ENCODE data around the gene HOOK1.

Gene HOOK1

DNA sequence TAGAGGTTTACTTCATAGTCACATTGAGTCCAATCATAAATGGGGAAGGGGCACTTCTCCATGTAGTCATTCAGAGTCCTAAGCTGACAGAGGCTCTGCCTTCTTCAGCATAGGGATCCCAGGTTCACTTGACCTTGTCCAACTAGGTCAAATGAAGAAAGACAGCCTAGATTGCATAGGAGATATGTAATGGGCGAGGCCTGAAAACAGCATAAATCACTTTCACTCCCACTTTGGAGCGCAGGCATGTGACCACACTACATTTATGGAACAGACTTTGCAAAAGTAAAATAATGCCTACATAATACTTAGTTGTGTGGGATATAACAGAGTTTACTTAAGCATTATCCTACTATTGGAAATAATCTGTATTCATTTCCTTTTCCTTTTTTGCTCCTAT lies 51.7 kb downstream of the HOOK1 start:
- Histone ChIP-seq H3K36me3 (no peaks in the 10 kb centered on the region), H3K27ac (no peak overlapping the region), H3K4me1 (ENCODE audit: control insufficient read depth in 1 of 2, insufficient read depth in 1 of 2, low read depth in 1 of 2, low read length in 1 of 2) (no peaks in the 10 kb centered on the region), H3K27me3 (no peaks in the 10 kb centered on the region), H3K4me3 (ENCODE audit: low read depth in 1 of 2, low read length in 1 of 2) (no peak overlapping the region), H3K9me3 (no peaks in the 10 kb centered on the region)
- TF ChIP-seq, protein P1, sequence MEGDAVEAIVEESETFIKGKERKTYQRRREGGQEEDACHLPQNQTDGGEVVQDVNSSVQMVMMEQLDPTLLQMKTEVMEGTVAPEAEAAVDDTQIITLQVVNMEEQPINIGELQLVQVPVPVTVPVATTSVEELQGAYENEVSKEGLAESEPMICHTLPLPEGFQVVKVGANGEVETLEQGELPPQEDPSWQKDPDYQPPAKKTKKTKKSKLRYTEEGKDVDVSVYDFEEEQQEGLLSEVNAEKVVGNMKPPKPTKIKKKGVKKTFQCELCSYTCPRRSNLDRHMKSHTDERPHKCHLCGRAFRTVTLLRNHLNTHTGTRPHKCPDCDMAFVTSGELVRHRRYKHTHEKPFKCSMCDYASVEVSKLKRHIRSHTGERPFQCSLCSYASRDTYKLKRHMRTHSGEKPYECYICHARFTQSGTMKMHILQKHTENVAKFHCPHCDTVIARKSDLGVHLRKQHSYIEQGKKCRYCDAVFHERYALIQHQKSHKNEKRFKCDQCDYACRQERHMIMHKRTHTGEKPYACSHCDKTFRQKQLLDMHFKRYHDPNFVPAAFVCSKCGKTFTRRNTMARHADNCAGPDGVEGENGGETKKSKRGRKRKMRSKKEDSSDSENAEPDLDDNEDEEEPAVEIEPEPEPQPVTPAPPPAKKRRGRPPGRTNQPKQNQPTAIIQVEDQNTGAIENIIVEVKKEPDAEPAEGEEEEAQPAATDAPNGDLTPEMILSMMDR (IDR thresholded peaks at IDR 0.05) = no peak

DNA sequence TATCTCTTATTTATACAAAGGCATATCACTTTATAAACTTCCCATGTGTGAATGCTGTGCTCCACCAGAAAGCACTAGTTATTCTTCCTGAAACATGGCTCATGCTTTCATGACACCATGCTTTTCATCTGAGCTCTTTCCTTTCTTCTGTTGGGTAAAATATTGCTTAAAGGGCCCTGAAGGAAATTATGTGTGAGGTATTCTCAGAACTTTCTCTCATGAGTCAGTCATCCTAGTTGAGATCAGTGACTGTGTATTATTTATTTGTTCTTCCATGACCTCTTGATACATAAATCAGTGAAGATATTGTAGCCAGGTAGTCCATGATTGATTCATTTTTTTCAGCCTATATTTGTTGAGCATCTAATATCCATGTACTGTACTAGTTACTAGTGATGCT lies 57.0 kb downstream of the HOOK1 start:
- H3K27ac ChIP-seq = no peak overlapping the region
- TF ChIP-seq, protein P1 (IDR thresholded peaks at IDR 0.05) = no peak
- no peaks in the 10 kb centered on the region for H3K27me3 ChIP-seq
- no peaks in the 10 kb centered on the region for H3K36me3 ChIP-seq
- H3K4me1 ChIP-seq (ENCODE audit: control insufficient read depth in 1 of 2, insufficient read depth in 1 of 2, low read depth in 1 of 2, low read length in 1 of 2) = no peaks in the 10 kb centered on the region
- no peaks in the 10 kb centered on the region for H3K9me3 ChIP-seq
- no peak overlapping the region for H3K4me3 ChIP-seq (ENCODE audit: low read depth in 1 of 2, low read length in 1 of 2)

DNA sequence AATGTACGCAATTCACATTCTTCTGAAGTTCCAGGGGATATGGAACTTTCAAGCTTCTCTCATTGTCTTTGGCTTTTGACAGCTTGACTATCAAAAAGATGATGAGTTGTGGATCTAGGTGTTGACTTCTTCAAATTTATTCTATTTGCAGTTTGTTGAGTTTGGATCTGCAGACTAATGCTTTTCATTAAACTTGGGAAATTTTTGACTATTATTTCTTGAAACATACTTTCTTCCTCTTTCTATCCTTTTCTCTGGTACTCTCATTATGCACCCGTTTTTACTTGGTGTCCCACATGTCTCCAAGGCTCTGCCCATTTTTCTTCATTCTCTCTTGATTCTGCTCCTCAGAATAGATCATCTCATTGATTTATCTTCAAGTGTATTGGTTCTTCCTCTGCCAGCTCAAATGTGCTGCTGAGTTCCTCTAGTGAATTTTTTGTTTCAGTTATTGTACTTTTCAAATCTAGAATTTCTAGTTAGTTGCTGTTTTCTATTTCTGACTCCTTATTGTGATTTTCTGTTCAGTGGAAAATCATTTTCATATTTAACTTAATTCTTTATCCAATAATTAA lies 62.4 kb downstream of the HOOK1 start:
- H3K9me3 ChIP-seq = no peaks in the 10 kb centered on the region

DNA sequence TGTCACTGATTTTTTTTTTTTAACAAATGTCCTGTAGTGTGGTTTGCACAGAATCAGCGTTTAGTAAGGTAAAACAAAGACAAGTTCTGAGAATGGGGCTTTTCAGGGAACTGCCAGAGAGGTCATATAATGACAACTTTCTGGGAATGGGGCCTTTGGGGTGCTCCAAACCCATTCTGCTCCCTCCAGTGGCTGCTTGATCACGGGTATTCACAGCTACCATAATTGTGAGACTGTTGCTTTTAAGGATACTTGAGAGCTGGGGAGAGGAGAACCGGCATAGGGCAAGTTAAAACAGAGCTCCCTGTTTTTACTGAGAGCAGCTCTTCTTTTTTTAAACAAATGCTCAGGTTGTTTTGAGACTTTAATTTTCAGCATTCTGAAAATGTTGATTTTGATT lies 63.6 kb downstream of the HOOK1 start:
- TF ChIP-seq, protein P1 (IDR thresholded peaks at IDR 0.05) = no peak
- Histone ChIP-seq H3K27me3 (no peaks in the 10 kb centered on the region), H3K4me3 (ENCODE audit: low read depth in 1 of 2, low read length in 1 of 2) (no peak overlapping the region), H3K36me3 (no peaks in the 10 kb centered on the region), H3K9me3 (no peaks in the 10 kb centered on the region), H3K27ac (no peak overlapping the region), H3K4me1 (ENCODE audit: control insufficient read depth in 1 of 2, insufficient read depth in 1 of 2, low read depth in 1 of 2, low read length in 1 of 2) (no peaks in the 10 kb centered on the region)

More for the DNA sequence above, 62.4 kb downstream of the HOOK1 start:
- Histone ChIP-seq H3K36me3 (no peaks in the 10 kb centered on the region), H3K4me1 (ENCODE audit: control insufficient read depth in 1 of 2, insufficient read depth in 1 of 2, low read depth in 1 of 2, low read length in 1 of 2) (no peaks in the 10 kb centered on the region), H3K4me3 (ENCODE audit: low read depth in 1 of 2, low read length in 1 of 2) (no peak overlapping the region), H3K27me3 (no peaks in the 10 kb centered on the region), H3K27ac (no peak overlapping the region)
- TF ChIP-seq, protein P1 (IDR thresholded peaks at IDR 0.05) = no peak

DNA sequence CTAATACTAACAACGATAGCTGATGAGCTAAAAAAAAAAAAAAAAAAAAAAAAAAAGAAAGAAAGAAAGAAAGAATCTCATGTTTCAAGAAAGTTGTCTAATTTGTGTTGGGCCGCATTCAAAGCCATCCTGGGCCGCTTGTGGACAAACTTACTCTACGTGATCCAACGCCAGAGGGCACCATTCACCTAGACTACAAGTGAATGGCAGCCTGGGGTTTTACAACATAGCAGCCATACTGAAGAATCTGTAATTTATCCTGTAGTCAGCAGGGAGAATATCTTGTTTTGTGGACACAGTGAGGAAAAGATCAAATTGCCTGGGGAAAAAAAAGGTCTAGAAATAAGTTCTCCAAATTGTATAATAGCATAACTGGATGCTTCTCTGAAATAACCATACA lies 64.8 kb downstream of the HOOK1 start:
- no peaks in the 10 kb centered on the region for H3K9me3 ChIP-seq
- H3K4me3 ChIP-seq (ENCODE audit: low read depth in 1 of 2, low read length in 1 of 2) = no peak overlapping the region
- no peaks in the 10 kb centered on the region for H3K36me3 ChIP-seq
- H3K4me1 ChIP-seq (ENCODE audit: control insufficient read depth in 1 of 2, insufficient read depth in 1 of 2, low read depth in 1 of 2, low read length in 1 of 2) = no peaks in the 10 kb centered on the region
- H3K27ac ChIP-seq = no peak overlapping the region
- TF ChIP-seq, protein P1 (IDR thresholded peaks at IDR 0.05) = no peak
- no peaks in the 10 kb centered on the region for H3K27me3 ChIP-seq

All from neutrophil (primary cell).